ENCODE data around the gene C2orf81.

Gene C2orf81

GRCh38 chr2:74371421-74371820 is 50.0 kb downstream of the C2orf81 start:
- no peak overlapping the region for H3K4me3 ChIP-seq (ENCODE audit: control insufficient read depth, low read depth, low read length)
- no peak for TF ChIP-seq CTCF (IDR thresholded peaks at IDR 0.05; ENCODE audit: control insufficient read depth, insufficient read depth, low read depth, low read length, missing control alignments)
- no peak for DNase-seq (ENCODE audit: low read depth)

GRCh38 chr2:74369976-74370375 is 51.4 kb downstream of the C2orf81 start:
- TF ChIP-seq CTCF (IDR thresholded peaks at IDR 0.05; ENCODE audit: control insufficient read depth, insufficient read depth, low read depth, low read length, missing control alignments), result no peak
- no peak for DNase-seq (ENCODE audit: low read depth)
- H3K4me3 ChIP-seq (ENCODE audit: control insufficient read depth, low read depth, low read length), result no peak overlapping the region

GRCh38 chr2:74368499-74368898 is 52.9 kb downstream of the C2orf81 start:
- no peak for TF ChIP-seq CTCF (IDR thresholded peaks at IDR 0.05; ENCODE audit: control insufficient read depth, insufficient read depth, low read depth, low read length, missing control alignments)
- DNase-seq (ENCODE audit: low read depth), result no peak
- no peak overlapping the region for H3K4me3 ChIP-seq (ENCODE audit: control insufficient read depth, low read depth, low read length)

- TF ChIP-seq CTCF (IDR thresholded peaks at IDR 0.05; ENCODE audit: control insufficient read depth, insufficient read depth, low read depth, low read length, missing control alignments), result no peak
- H3K4me3 ChIP-seq (ENCODE audit: control insufficient read depth, low read depth, low read length), result no peak overlapping the region
- no peak for DNase-seq (ENCODE audit: low read depth)
Observed at GRCh38 chr2:74367789-74368188, 53.6 kb downstream of the C2orf81 start.

- no peak overlapping the region for H3K4me3 ChIP-seq (ENCODE audit: control insufficient read depth, low read depth, low read length)
- no peak for TF ChIP-seq CTCF (IDR thresholded peaks at IDR 0.05; ENCODE audit: control insufficient read depth, insufficient read depth, low read depth, low read length, missing control alignments)
- no peak for DNase-seq (ENCODE audit: low read depth)
Observed at GRCh38 chr2:74366036-74366435, 55.4 kb downstream of the C2orf81 start.

- no peak overlapping the region for H3K4me3 ChIP-seq (ENCODE audit: control insufficient read depth, low read depth, low read length)
- no peak for TF ChIP-seq CTCF (IDR thresholded peaks at IDR 0.05; ENCODE audit: control insufficient read depth, insufficient read depth, low read depth, low read length, missing control alignments)
Observed at GRCh38 chr2:74364533-74365505, 56.6 kb downstream of the C2orf81 start.

More at GRCh38 chr2:74364533-74365505, 56.6 kb downstream of the C2orf81 start:
- no peak for DNase-seq (ENCODE audit: low read depth)
